Mesothelial cell of epicardium (in vitro differentiated cells): ENCODE data around the gene SKIDA1. TPM values are rescaled to one million over a fixed set of nuclear protein-coding genes. Genes with fewer than 3 reads are reported as not detected.

Experiments used
- DNase-seq, 2 experiments: peaks; one replicate each; pipeline ENCODE4 v3.0.0; 2021; ENCODE audit warnings: low spot score in 2 of 2; ENCODE audit not compliant: unreplicated experiment in 2 of 2
- H3K27ac Mint-ChIP-seq: 2 replicates; pipeline ENCODE4 v1.8.0; 2021; ENCODE audit warnings: mixed read lengths
- H3K27me3 Mint-ChIP-seq: 2 replicates; pipeline ENCODE4 v1.8.0; 2021; ENCODE audit warnings: low read depth, mixed read lengths
- H3K36me3 Mint-ChIP-seq: 2 replicates; pipeline ENCODE4 v1.8.0; 2021; ENCODE audit warnings: mixed read lengths
- H3K4me1 Mint-ChIP-seq: 2 replicates; pipeline ENCODE4 v1.8.0; 2021; ENCODE audit warnings: mixed read lengths
- H3K4me3 Mint-ChIP-seq: 2 replicates; pipeline ENCODE4 v1.8.0; 2021; ENCODE audit warnings: mild to moderate bottlenecking, moderate library complexity, mixed read lengths
- H3K9me3 Mint-ChIP-seq: 2 replicates; pipeline ENCODE4 v1.8.0; 2021; ENCODE audit warnings: mixed read lengths
- total RNA-seq: library from RNA; stranded (reverse); gene quantifications from 3 replicates; pipeline ENCODE4 v1.2.1, GENCODE V29; 2021
- TF ChIP-seq, protein P1 (sequence below): fragments of 200-600 bp; sonication (generic); IDR thresholded peaks from one replicate; pipeline ENCODE4 v1.5.0; 2021; ENCODE audit warnings: antibody characterized with exemption; ENCODE audit not compliant: unreplicated experiment

SKIDA1 gene
- total RNA-seq, 1 donor from 2014 or later = 9.7 TPM

DNA sequence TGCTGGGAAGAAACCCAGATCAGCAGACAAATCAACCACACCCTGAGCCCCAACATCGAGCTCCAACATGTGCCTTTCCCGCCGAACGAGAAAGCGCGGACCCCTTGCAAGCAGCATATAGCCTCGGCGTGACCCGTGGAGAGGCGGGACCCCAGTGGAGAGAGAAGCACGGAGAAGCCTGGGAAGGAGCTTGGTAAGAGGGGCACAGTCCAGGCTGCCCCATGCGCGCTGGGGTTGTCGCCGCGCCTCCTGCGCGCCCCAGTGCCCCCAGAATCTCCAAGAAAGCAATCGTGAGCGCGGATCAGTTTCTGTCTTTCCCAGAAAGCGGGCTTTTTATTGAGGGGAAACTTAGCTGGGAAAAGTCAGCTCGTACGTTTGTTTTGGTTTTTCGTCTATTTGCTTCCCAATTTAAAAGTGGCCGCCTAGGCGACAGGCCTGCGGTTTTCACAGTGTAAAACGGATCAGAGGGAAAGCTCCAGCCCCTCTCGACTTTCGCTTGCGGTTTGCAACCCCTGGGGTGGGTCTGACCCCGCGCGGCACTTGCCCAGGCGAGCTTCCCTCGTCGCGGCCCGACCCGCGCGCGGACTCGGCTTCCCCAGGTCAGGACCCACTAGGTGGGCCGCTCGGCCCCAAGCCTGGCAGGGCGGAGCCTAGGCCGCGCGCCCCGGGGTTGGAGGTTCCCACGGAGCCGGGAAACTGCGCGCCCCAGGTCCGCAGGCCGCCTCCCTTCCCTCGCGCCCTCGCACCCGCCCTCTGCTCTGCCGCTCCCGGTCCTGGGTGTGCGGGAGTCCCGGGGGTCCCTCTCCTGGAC is 31.1 kb downstream of the SKIDA1 start:
- TF ChIP-seq, protein P1, sequence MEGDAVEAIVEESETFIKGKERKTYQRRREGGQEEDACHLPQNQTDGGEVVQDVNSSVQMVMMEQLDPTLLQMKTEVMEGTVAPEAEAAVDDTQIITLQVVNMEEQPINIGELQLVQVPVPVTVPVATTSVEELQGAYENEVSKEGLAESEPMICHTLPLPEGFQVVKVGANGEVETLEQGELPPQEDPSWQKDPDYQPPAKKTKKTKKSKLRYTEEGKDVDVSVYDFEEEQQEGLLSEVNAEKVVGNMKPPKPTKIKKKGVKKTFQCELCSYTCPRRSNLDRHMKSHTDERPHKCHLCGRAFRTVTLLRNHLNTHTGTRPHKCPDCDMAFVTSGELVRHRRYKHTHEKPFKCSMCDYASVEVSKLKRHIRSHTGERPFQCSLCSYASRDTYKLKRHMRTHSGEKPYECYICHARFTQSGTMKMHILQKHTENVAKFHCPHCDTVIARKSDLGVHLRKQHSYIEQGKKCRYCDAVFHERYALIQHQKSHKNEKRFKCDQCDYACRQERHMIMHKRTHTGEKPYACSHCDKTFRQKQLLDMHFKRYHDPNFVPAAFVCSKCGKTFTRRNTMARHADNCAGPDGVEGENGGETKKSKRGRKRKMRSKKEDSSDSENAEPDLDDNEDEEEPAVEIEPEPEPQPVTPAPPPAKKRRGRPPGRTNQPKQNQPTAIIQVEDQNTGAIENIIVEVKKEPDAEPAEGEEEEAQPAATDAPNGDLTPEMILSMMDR = no peak
- peaks cover 53% of the 10 kb centered on the region for H3K4me1 Mint-ChIP-seq
- no peaks in the 10 kb centered on the region for H3K9me3 Mint-ChIP-seq
- no peaks in the 10 kb centered on the region for H3K36me3 Mint-ChIP-seq
- peak overlapping the region; percentile 90 for H3K4me3 Mint-ChIP-seq
- peak overlapping the region; percentile 99 for H3K27ac Mint-ChIP-seq
- no peaks in the 10 kb centered on the region for H3K27me3 Mint-ChIP-seq
- DNase-seq = peak; percentile 39 to 59

DNA sequence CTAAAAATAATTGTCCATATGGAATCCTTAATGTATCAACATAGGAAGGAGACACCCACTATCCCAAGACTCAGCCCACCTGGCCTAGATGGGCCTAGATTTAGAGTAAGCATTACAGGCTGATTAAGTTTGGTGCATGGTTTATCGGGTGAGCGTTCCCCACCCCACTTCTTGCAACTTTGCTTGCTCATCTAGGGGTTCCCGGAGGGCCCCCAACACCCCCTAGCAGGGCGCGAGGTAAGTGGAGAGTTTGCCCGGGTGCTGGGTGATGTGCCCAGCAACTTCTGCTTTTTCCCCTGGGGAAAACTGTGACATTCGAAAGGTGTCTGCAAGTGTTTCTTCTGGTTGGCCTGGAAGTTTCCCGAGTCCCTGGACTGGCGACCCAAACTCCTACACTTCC is 31.7 kb downstream of the SKIDA1 start:
- peaks cover 52% of the 10 kb centered on the region for H3K4me1 Mint-ChIP-seq
- H3K27me3 Mint-ChIP-seq = no peaks in the 10 kb centered on the region
- TF ChIP-seq, protein P1 = no peak
- no peak for DNase-seq
- peak overlapping the region; percentile 94 for H3K27ac Mint-ChIP-seq
- no peaks in the 10 kb centered on the region for H3K9me3 Mint-ChIP-seq
- H3K36me3 Mint-ChIP-seq = no peaks in the 10 kb centered on the region
- peak overlapping the region; percentile 90 for H3K4me3 Mint-ChIP-seq

DNA sequence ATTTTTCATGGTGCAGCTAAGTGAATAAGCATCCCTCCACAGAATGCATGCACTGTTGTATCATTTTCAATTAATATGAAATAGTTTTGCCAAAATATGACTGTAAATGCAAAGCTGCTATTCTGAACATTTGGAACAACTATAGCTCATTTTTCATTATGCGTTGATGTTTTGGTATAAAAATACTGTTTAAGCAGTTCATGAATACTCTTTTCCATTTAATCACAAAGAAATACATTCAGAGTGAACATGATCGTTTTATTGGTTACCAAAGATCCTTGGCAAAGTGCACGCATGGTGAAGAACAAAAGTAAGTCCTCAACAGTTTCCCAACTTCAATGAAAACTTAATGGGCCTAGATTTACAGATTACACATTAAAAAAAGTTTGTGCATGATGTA is 33.1 kb downstream of the SKIDA1 start:
- Mint-ChIP-seq H3K27ac (peak overlapping the region; percentile 9), H3K36me3 (peaks cover under 1% of the 10 kb centered on the region), H3K4me1 (peaks cover 47% of the 10 kb centered on the region), H3K27me3 (no peaks in the 10 kb centered on the region), H3K9me3 (no peaks in the 10 kb centered on the region), H3K4me3 (no peak overlapping the region)
- TF ChIP-seq, protein P1 = no peak
- no peak for DNase-seq

DNA sequence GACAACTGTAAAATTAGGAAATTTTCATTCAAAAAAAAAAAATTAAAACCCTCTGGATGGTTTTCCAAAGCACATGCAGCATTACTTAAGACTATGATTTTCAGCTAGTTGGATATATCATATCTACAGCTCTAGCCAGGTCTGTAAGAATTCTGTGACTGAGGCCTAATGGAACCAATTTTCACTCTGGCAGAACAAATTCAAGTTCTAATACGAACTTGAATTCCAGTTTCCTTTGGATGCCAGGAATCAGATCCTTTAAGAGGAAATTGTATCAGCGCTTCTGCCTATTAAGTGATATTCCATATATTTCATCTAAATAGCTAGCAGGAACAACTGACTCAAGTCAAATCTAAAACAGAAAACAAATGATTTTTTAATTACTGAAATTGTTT is 34.8 kb downstream of the SKIDA1 start:
- no peak for DNase-seq
- TF ChIP-seq, protein P1 = no peak
- H3K4me3 Mint-ChIP-seq = no peak overlapping the region
- H3K9me3 Mint-ChIP-seq = no peaks in the 10 kb centered on the region
- no peaks in the 10 kb centered on the region for H3K27me3 Mint-ChIP-seq
- peaks cover 1% of the 10 kb centered on the region for H3K36me3 Mint-ChIP-seq
- H3K4me1 Mint-ChIP-seq = peaks cover 46% of the 10 kb centered on the region
- no peak overlapping the region for H3K27ac Mint-ChIP-seq

DNA sequence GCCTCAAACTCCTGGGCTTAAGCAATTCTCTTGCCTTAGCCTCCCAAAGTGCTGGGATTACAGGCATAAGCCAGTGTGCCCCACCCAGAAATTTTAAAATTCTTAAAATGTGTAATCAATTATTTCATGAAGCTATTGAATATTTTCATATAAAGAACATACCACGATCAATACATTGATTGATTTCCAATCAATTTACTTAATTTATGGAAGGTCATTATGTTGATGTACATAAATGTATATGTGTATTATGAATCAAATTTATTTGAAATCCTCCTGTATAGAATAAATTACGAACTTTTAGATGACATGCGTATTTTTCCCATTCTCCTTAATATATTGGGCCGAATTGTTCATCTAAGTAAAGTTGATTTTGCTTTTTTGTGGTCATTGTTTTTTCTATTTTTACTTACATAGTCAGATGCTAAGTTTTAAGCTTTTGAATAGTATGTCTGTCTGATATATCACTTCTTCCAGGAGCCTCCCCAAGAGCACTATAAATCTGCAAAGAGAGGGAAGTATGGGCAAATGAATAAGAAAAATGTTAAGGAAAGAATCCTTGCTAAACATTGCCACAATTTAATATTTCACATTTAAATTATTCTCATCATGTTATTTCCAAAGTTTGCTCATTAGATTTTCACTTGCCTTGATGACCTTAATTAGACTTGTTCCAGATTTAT is 35.3 kb downstream of the SKIDA1 start:
- no peak overlapping the region for H3K4me3 Mint-ChIP-seq
- DNase-seq = no peak
- H3K9me3 Mint-ChIP-seq = no peaks in the 10 kb centered on the region
- H3K27ac Mint-ChIP-seq = no peak overlapping the region
- peaks cover 1% of the 10 kb centered on the region for H3K36me3 Mint-ChIP-seq
- peaks cover 42% of the 10 kb centered on the region for H3K4me1 Mint-ChIP-seq
- TF ChIP-seq, protein P1 = no peak
- H3K27me3 Mint-ChIP-seq = no peaks in the 10 kb centered on the region
